Neural crest cell (in vitro differentiated cells): ENCODE data around the gene PRELID2. TPM values are rescaled to one million over a fixed set of nuclear protein-coding genes. Genes with fewer than 3 reads are reported as not detected.

ENCODE experiments used
- DNase-seq: peaks from one replicate; pipeline ENCODE4 v3.0.0; 2021; ENCODE audit warnings: low read depth, mixed read lengths, low spot score
- H3K27ac Mint-ChIP-seq: one replicate; pipeline ENCODE4 v1.8.0; 2021; ENCODE audit warnings: mild to moderate bottlenecking, mixed read lengths; ENCODE audit not compliant: unreplicated experiment
- H3K27me3 Mint-ChIP-seq: 2 replicates; pipeline ENCODE4 v1.8.0; 2021; ENCODE audit warnings: low read depth, mild to moderate bottlenecking, mixed read lengths
- H3K36me3 Mint-ChIP-seq: 2 replicates; pipeline ENCODE4 v1.8.0; 2021; ENCODE audit warnings: low read depth, mild to moderate bottlenecking, mixed read lengths
- H3K4me1 Mint-ChIP-seq: 2 replicates; pipeline ENCODE4 v1.8.0; 2021; ENCODE audit warnings: mixed read lengths
- H3K4me3 Mint-ChIP-seq: one replicate; pipeline ENCODE4 v1.8.0; 2021; ENCODE audit warnings: mild to moderate bottlenecking, mixed read lengths
- H3K9me3 Mint-ChIP-seq: 2 replicates; pipeline ENCODE4 v1.8.0; 2021; ENCODE audit warnings: mixed read lengths
- total RNA-seq: library from RNA; stranded (reverse); gene quantifications from 2 replicates; pipeline ENCODE4 v1.2.1, GENCODE V29; 2021
- TF ChIP-seq, protein P1 (sequence below): fragments of 200-600 bp; sonication (generic); conservative IDR thresholded peaks from 2 replicates; pipeline ENCODE4 v1.5.0; 2021; ENCODE audit warnings: antibody characterized with exemption, mild to moderate bottlenecking

The PRELID2 gene
- total RNA-seq, 1 donor from 2014 or later: 14.0 TPM

DNA sequence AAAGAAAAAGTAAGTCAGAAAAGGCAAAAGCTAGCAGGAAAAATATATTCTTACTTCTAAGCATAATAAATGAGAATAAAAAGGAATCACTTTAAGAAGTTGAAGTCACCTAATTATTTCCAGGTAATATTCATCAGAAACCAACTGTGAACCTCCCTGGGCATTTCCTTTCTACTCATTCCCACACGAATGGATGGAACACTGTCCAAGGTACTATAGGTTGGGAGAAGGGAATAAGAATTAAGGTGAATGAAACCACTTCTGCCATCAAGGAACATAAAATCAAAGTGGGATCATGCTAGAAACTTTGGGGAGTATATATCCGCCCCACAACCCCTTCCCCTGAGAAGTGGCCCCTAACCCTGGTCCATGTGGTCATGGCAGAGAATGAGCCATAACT is 41.6 kb downstream of the PRELID2 start:
- TF ChIP-seq, protein P1, sequence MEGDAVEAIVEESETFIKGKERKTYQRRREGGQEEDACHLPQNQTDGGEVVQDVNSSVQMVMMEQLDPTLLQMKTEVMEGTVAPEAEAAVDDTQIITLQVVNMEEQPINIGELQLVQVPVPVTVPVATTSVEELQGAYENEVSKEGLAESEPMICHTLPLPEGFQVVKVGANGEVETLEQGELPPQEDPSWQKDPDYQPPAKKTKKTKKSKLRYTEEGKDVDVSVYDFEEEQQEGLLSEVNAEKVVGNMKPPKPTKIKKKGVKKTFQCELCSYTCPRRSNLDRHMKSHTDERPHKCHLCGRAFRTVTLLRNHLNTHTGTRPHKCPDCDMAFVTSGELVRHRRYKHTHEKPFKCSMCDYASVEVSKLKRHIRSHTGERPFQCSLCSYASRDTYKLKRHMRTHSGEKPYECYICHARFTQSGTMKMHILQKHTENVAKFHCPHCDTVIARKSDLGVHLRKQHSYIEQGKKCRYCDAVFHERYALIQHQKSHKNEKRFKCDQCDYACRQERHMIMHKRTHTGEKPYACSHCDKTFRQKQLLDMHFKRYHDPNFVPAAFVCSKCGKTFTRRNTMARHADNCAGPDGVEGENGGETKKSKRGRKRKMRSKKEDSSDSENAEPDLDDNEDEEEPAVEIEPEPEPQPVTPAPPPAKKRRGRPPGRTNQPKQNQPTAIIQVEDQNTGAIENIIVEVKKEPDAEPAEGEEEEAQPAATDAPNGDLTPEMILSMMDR: no peak
- Mint-ChIP-seq H3K36me3 (peaks cover 23% of the 10 kb centered on the region), H3K4me1 (peaks cover 14% of the 10 kb centered on the region), H3K4me3 (no peak overlapping the region), H3K27ac (no peak overlapping the region), H3K27me3 (no peaks in the 10 kb centered on the region), H3K9me3 (peaks cover 14% of the 10 kb centered on the region)
- DNase-seq: no peak

DNA sequence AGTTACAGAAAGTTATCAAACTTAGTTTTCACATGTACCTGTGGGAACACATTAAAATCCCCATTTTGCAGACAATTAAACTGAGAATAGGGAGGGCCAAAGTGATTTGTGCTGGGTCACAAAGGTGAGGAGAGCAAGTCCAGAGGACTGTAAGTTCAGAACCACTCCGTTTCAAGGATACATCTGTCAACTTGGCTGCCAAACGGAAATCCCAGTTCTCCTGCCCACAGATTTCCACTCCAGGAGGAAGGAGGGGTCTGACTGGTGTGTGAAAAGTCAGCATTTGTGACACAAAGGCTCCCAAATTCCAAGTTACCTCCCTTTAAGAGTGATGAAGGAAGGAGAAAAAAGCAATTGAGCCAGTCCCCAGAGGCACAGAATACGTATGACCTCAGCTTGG is 42.3 kb downstream of the PRELID2 start:
- no peak overlapping the region for H3K4me3 Mint-ChIP-seq
- TF ChIP-seq, protein P1: no peak
- H3K36me3 Mint-ChIP-seq: peaks cover 27% of the 10 kb centered on the region
- H3K27me3 Mint-ChIP-seq: no peaks in the 10 kb centered on the region
- no peak for DNase-seq
- no peak overlapping the region for H3K27ac Mint-ChIP-seq
- H3K9me3 Mint-ChIP-seq: peaks cover 13% of the 10 kb centered on the region
- peaks cover 14% of the 10 kb centered on the region for H3K4me1 Mint-ChIP-seq

DNA sequence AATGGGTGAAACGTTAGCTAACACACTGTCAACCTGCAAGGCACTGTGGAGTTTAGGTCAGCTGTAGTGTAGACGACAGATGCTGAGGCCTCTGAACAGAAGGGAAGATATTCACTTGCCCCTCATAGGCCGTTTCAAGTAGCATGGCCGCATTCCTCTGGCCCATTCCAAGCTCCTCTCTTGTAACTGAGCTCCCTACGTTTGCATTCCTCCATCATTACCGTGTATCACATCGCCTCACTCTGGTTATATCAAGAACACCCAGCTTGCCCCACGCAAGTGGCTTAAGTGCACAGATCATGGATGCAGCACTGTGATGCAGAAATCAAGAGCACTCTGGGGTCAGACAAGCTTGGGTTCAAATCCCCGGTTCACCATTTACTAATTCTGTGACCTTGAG is 43.3 kb downstream of the PRELID2 start:
- no peak overlapping the region for H3K27ac Mint-ChIP-seq
- no peaks in the 10 kb centered on the region for H3K27me3 Mint-ChIP-seq
- peaks cover 12% of the 10 kb centered on the region for H3K4me1 Mint-ChIP-seq
- DNase-seq: no peak
- peaks cover 20% of the 10 kb centered on the region for H3K36me3 Mint-ChIP-seq
- TF ChIP-seq, protein P1: no peak
- H3K9me3 Mint-ChIP-seq: peaks cover 6% of the 10 kb centered on the region
- no peak overlapping the region for H3K4me3 Mint-ChIP-seq

DNA sequence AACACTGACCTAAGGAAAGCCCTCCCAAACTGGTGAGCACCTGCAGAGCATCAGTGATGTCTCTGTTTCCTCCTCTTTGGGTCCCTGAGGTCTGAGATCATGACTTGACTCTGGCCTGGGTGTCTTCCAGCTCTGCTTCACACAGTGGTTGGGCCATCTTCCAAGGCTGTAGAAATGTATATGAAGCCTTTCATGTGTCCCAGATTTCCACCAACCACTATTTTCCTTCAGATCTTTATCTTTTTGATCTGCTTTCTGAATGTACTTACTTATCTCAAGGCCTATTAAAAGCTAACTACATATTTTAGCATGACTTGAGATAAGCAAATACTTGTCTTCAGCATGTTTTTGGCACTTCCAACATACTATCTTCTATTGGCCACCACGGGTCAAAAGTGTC is 47.1 kb downstream of the PRELID2 start:
- Mint-ChIP-seq H3K27ac (no peak overlapping the region), H3K9me3 (peaks cover 6% of the 10 kb centered on the region), H3K4me3 (no peak overlapping the region), H3K4me1 (peaks cover 26% of the 10 kb centered on the region), H3K36me3 (peaks cover 28% of the 10 kb centered on the region), H3K27me3 (no peaks in the 10 kb centered on the region)
- TF ChIP-seq, protein P1: no peak
- no peak for DNase-seq

DNA sequence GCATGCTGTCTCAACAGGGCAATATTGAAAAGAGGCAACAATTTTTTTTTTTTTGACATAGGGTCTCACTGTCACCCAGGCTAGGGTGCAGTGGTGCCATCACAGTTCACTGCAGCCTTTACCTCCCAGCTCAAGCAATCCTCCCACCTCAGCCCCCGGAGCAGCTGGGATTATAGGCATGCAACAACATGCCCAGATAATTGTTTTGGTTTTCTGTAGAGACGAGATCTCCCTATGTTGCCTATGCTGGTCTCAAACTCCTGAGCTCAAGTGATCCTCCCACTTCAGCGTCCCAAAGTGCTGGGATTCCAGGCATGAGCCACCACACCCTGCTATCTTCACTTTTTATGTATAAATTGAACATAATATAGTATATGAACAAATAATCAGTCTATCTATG is 47.6 kb downstream of the PRELID2 start:
- TF ChIP-seq, protein P1: no peak
- Mint-ChIP-seq H3K4me3 (no peak overlapping the region), H3K36me3 (peaks cover 28% of the 10 kb centered on the region), H3K27me3 (no peaks in the 10 kb centered on the region), H3K4me1 (peaks cover 30% of the 10 kb centered on the region), H3K9me3 (peaks cover 6% of the 10 kb centered on the region), H3K27ac (no peak overlapping the region)
- DNase-seq: no peak

DNA sequence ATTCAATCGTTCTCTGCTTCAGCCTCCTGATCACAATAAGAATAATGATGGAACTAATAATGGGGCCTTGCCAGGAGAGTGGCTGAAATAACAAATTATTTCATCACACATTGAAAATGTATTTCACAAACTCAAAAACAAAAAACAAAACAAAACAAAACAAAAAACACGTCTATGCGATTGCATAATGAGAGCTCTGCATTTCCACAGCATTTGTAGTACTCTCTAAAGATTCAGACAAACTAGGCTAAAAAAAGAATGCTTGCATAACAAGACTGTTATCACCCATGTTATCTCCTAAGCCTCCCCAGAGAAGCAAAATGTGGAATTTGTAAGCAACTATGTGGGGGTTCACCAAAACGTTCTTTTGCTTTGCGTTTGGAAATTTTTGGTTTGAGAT is 48.1 kb downstream of the PRELID2 start:
- no peak overlapping the region for H3K4me3 Mint-ChIP-seq
- peaks cover 28% of the 10 kb centered on the region for H3K4me1 Mint-ChIP-seq
- no peaks in the 10 kb centered on the region for H3K27me3 Mint-ChIP-seq
- TF ChIP-seq, protein P1: no peak
- peaks cover 28% of the 10 kb centered on the region for H3K36me3 Mint-ChIP-seq
- peaks cover 6% of the 10 kb centered on the region for H3K9me3 Mint-ChIP-seq
- DNase-seq: no peak
- no peak overlapping the region for H3K27ac Mint-ChIP-seq
